HG03039 (cell line): Measurements from ENCODE around the gene AQP1.
A peak's percentile ranks its signal among the peaks of the same experiment; 100 is the strongest.

Source experiments
- ATAC-seq: cut with Tn5 transposase; IDR thresholded peaks from one replicate; pipeline ENCODE4 v1.9.1; 2021; ENCODE audit warnings: mild to moderate bottlenecking, moderate library complexity; ENCODE audit not compliant: unreplicated experiment

Gene AQP1

DNA sequence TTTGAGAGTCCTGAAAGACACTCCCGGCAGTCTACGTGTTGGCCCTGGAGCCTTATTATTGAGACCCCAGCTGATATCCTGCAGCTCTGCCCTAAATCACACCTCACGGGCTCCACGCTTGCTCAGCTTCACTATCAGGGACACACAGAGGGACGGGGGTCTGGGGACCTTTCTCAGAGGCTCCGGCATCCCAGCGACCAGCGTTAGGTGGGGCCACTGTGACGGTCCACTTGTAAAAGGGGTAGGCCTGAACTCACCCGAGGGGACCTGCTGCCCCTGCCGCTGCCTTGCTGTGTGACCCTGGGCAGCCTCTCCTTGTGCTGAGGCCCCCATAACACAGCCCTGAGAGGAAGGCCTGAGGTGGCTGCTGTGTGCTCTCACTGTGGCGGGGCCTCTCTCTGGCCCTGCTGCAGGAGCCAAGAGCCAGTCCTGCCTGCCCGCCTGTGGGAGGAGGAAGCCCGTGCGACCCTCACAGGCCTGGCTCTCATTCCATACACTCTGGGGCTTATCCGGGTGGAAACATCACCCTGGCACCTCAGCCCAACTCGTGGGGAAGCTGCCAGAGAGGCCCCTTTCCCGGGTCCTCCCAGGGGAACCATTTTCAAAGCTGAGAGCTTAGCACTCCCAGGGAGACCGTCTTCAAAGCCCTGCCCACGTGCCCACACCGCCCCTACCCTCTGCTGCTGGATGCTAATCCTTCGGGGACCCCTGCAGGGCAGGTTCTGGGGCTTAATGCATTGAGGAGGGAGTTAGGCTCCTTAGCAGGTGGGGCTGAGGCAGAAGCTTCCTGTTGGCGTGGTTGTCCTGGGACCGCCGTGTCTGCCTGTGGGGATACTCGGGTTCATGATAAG is 21.7 kb downstream of the AQP1 start:
- no peak for ATAC-seq

DNA sequence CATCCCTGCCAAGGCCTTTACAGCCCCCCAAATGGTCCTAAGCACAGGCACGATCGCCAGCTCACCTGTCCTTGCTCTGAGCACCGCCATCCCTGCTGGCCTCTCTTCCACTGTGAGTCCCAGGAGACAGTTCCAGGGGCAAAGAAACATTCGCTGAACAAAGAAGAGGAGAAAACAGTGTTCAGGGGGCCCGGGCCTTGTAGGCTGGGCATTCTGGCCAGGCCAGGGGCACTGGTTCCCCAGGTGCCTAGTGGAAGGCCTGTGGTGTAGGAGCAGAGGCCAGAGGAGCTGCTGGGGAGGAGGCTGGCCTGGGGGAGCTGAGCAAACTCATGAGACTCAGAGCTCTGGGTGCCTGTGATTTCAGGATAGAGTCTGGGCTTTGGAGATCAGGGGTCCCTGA is 22.6 kb downstream of the AQP1 start:
- no peak for ATAC-seq

DNA sequence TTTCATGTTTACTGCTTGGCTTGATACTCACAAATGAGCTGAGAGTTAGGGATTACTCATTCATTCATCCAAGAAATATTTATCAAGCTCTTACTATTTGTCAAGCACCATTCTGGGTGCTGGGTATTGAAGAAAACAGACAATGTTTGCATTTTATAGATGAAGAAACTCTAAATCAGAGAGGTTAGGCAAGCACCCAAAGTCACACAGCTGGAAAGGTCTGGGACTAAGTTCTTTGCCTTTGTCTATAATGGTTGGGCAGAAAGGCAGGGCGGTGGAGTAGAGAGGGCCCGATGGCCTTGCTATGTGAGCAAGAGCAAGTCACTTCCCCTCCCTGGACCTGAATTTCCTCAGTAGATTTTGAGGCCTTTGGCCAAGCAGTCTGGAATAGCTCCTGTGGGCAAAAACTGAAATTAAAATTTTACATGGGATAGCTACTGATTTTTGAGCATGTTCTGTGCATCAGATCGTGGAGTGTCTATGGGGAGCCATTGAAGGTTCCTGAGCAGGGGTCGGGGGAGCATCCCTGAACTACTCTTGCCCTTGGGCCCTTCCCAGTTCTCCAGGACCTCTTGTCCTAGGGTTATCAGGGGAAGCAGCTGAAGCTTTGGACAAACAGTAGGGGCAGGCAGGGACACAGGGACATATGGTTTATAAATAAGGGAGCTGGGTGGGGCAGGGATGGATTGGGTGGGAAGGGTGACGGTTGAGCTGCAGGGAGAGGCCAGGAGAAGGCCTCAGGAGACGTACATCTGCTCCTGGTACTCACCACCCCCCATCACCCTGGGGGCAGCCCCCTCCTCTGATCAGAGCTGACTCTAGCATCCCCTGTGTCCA is 23.3 kb downstream of the AQP1 start:
- no peak for ATAC-seq

DNA sequence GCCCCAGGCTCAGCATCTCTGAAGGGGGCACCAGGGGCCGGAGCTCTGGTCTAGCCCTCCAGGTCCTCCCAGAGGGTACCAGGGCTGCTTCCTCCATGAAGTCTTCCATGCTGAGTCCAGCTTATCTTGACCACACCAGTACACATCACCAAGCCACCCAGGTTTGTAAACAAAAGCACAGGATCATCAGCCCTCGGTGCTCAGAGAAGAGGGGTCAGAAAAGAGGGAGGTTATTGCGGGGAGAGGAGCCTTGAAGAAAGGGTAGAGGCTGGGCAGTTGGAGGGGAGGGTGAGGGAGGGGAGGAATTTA is 23.9 kb downstream of the AQP1 start:
- ATAC-seq, result no peak

DNA sequence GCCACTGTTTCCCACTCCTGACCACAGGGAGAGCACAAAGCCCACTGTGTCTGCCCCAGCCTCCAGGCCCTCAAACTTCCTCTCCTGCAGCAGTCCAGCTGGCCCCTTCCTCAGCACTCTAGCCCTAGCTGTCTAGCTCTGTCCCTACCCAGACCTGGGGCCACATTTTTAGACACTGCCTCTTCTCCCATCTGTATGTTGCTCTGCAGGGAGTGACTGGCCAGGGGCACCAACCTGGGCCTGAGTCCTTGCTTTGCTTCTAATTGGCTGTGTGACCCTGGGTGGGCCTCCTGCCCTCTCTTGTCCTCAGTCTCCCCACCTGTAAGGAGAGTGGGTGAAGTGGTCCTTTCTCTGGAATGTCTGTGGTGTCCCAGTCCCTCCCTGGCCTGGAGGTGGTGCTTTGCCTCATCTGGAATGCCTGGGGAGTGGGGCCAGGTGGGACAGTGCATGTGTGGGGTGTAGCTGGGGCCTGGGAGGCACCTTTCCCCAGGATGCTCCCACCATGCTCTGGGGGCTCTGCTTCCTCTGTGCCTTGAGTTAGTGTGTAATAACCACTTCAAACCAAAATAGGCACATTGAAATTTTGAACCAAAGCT is 25.1 kb downstream of the AQP1 start:
- no peak for ATAC-seq

DNA sequence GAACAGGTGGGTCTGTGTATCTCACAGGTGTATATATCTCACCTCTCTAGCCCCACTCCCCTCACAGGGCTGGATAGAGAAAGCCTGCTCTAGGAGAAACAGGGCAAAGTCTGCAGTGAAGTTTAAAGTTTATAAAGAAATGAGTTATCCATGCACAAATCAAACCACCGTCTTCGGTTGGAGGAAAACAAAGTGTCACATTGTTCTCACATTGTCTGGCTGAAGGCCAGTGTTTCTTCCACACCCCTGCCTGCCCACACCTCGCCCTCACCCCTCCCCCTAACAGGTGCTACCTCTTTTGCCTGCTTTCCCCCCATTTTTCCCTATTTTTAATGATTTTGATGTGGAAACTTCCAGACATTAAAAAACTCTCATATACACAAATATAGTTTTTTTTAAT is 25.8 kb downstream of the AQP1 start:
- no peak for ATAC-seq

DNA sequence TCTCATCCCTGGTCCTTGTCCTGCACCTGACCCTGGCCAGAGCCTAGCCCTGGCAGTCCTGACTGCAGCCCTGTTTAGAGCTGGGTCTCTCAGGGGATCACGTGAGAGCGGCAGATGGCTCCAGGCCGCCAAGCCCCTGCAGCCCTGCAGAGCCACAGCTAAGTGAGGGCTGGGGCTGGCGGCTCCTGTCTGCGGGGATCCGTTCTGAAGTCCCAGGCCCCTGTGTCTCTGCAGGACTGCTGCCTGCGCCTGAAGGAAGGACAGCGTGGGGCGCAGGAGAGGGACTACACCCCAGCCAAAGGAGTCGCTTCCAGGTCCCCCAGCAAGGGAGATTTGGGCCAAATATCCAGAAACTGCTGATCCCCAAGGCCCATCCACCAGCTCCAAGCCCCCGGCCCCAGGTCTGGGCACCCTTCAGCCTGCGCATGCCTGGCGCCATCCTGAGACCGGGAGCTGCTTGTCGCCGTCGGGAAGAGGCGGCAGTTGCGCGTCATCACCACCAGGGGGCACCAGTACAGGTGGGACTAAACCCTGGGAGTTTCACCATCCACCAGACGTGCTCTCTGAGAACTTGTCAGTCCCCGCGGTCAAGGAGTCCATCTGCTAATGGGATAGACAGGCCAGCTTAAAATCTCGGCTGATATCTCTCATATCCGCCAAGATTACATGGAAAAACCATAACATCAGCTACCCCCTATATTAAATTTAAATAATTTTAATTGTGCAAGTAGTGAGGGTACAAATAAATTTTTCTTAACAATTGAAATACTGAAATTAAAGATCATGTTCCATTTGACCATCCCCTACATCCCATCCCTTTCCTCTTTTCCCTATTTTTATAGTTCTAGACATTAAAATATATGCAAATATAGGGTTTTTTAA is 27.0 kb downstream of the AQP1 start:
- ATAC-seq, result peak; percentile 59

DNA sequence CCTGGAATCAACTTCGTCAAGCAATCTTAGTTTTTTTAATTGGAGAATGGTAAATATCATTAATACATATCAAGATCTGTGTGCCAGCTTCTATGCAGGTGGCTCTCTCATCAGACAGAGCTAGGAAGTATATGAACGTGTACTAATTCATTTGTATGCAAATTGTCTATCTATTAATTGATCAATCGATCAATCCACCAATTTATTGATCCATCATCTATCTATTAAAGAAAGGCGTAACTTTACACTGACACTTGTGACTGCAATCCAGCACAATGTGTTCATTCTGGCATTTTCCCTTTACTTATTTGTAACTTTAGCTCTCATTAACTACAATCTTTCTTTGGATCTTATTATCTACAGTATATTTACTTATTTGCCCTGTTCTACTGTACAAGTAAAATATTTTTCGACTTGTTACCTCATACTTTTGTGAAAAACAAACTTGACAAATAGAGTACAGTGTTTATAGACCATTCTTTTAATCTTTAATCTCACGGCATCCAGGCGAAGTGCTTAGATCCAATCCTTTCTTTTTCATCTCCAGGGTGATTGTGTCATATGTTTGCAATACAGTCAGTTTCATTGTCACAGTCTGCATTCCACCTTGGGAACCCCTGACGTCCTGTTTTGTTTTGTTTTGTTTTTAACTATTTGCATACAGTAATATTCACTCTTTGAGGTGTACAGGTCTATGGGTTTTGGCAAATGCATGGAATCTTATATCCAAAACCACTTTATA is 30.1 kb downstream of the AQP1 start:
- no peak for ATAC-seq

DNA sequence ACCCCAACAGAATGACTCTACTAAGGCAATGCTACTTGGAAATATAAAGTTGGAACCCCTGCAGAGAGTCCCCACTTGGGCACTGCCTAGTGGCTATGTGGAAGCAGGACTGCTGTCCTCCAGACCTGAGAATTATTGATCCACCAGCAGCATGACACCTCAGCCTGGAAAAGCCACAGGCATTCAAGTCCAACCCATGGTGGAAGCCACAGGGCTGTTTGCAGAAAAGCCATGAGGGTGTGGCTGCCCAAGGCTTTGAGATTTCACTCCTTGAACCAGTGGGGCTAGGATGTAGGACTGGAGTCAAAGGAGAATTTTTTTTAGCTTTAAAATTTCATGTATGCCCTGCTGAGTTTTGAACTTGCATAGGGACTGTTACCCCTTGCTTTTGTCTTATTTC is 38.5 kb downstream of the AQP1 start:
- ATAC-seq, result no peak

DNA sequence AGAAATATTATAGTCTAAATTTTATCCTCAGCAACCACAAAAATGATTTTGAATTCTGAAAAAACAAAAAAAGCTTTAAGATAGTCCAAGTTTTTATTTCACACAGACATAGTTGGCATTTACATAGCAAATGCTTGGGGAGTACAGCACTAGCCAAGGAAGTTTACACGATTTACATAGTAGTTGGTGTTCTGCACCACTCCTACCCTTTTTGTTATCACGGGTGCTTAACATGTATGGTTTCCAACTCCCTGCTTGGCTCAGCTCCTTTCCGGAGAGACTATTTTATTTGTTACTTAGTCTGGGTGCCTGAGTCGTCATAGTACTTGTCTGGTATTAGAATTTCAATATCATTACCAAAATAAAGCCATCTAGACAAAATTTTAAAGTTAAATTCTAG is 43.3 kb downstream of the AQP1 start:
- no peak for ATAC-seq

DNA sequence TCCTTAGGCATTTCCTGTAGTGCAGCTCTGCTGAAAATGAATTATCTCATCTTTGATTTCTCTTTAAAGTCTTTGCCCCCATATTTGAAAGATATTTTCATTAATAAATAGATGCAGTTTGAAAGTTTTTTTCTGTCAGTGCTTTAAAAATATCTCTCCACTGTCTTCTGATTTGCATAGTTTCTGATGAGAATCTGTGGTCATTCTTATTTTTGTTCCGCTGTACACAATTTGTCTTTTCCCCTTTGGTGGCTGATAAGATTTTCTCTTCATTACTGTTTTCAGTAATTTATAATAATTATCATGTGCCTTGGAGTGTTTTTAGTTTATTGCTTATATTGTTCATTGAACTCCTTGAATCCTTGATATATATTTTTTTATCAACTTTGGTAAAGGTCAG is 45.1 kb downstream of the AQP1 start:
- ATAC-seq, result no peak

DNA sequence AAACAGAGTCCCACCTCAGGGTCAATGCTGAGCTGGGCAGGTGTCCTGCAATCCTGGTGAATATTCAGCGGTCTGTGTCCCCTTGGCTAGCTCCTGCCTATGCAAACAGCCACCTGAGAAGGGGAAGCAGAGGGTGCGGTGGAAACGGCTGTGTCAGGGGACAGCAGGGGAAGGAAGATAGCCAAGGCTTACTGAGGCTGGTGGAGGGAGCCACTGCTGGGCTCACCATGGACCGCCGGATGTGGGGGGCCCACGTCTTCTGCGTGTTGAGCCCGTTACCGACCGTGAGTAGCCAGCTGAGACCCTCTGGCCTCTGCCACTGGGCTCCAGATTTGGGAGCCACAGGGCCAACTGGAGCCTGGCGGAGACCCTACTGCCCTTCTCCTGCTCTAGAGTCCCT is 52.2 kb downstream of the AQP1 start, which contains the start of gene GHRHR:
TSS of gene GHRHR (plus strand) at position 112 of the 400 bp plus-strand sequence. CDS start at position 228, 116 bp downstream.
- ATAC-seq, result no peak

DNA sequence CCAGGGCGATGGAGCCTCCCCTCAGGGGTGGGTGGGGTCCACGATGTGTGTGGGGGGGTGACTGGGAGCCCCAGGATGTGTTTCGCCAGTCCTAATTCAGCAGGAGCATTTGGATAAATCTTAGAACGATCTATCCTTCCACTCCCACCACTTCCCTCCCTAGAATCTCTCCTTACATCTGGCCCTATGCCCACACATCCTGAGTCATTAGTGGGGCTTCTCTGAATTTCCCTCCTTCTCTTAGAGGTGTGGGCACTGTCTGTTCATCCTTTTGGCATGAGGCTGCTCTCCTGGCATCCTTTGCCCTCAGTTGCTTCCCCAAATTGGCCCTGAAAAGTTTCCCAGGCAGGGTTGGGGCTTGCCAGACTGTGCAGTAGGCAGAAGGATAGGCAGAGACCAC is 53.7 kb downstream of the AQP1 start:
- no peak for ATAC-seq

DNA sequence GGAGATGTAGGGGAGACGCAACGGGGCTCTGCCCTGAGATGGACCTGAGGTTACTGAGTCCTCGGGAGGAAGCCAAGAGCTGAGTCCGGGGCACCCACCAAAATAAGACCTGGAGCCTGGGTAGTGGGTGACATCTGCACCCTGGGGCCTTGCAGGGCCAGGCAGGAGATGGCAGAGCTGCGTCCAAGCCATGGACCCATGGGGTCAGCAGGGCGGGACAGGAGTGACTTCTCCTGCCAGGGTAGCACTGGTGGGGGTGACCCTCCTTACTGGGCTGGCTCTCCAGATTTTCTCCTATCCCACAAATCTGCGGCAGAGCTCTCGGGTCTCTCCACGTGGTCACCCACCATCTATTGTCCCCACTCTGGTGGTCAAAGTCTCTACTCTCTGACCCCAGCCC is 54.2 kb downstream of the AQP1 start:
- ATAC-seq, result no peak

DNA sequence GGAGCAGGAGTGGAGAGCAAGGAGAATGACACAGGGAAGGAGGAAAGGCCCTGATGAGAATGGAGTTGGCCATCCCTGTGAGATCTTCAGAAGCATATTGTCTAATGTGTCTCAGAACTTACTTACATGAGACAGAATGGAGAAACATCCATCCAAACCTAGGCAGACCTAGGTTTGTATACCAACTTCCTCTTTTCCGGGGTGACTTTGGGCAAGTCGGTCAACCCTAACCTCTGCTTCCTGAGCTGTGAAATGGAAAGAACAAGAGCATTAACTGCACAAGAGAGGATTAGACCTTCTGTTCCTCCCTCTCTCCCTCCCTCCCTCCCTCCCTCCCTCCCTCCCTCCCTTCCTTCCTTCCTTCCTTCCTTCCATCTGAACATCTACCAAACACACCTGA is 56.6 kb downstream of the AQP1 start:
- ATAC-seq, result no peak

DNA sequence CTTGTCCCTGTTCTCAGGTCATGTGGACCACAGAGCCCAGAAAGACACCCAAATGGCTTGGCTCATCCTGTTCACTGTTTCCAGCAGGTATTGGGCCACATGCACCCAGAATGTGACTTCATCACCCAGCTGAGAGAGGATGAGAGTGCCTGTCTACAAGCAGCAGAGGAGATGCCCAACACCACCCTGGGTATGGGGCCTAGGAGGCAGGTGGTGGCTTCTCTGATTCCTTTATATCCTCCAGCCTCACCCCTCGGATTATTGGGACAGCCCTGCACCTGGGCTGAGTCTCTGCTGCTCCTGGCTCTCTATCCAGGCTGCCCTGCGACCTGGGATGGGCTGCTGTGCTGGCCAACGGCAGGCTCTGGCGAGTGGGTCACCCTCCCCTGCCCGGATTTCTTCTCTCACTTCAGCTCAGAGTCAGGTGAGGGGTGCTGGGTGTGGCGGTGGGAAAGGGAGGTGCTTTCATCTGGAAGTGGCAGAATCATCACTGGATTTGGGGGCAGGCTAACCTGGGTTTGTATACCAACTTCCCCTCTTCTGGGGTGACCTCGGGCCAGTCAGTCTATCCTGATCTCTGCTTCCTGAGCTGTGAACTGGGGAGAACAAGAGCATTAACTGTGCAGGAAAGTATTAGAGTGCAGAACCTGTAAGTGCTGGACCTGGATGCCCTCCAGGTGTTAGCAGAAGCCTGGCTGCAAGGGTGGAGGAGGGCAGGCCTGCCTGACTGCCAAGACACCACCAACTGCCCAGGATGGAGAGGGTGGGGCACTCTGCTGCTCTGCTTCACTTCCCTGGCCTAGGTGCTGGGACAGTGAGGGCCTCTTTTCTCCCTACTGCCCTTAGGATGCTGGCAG is 57.3 kb downstream of the AQP1 start:
- no peak for ATAC-seq

DNA sequence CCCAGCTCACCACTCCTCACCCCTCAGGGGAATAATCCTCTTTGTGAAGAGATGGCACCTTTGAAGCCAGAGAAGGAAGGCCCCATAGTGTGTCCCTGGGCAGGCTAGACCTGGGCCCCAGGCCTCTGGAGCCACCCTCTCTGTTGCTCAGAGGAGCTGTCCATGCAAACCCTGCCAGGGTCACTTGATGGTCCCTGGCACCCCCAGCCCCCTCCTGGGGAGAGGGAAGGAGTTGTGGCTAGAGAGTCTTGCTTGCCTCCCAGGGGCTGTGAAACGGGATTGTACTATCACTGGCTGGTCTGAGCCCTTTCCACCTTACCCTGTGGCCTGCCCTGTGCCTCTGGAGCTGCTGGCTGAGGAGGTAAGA is 57.9 kb downstream of the AQP1 start:
- ATAC-seq, result no peak

DNA sequence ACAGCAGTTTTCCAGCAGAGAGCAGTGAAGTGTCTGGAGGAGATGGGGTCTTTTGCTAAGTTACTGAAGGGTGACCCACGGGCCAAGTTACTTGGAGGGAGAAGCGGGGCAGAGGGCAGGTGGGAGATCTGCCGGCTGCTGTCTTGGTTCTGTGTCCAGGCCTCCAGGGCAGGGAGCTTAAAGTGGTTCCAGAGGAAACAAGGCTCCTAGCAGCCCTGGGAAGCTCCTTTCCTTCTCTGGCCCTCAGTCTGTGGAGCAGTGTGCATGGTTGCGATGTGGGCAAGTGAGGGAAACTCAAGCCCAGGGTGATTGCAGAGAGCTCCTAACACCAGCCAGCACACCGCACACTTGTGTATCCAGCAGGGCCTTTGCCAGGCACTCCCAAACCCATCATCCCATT is 58.4 kb downstream of the AQP1 start:
- ATAC-seq, result no peak

DNA sequence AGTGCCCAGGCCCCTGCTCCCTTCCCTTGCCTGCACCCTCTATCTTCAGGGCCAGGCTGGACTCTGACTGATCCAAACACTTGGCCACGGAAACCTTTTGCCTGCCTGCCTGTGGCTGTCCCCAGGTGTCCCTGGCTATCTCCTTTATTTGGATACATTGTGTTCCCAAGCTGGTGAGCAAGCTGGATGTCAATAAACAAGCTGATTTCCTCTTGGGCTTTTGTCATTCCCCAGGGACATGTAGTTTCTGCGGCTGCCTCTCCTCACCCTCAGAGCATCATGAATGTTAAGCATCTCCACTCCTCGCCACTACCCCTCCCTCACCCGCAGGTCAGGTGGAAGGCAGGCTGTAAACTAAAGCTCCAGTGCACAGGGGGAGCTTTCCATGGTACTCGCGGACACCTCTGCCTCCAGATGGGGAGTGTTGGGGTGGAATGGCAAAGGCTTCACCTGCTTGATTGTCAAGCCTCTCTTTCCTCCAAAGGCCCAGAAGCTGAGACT is 59.0 kb downstream of the AQP1 start:
- ATAC-seq, result no peak
